OCI-LY7 (cell line): ENCODE results near the gene HSD17B3. TPM values are rescaled to one million over a fixed set of nuclear protein-coding genes. Genes with fewer than 3 reads are reported as not detected.
A peak's percentile ranks its signal among the peaks of the same experiment; 100 is the strongest.

ENCODE experiments used
- BruUV-seq: library from RNA; stranded (reverse); fragments of 400-500 nt; replicated peaks from 2 replicates; lab custom pipeline; 2021; lab: Mats Ljungman, UMichigan
- CTCF ChIA-PET: fragments of 300-600 bp; sonication (Branson Sonifier 250); formaldehyde crosslinking; loops from one replicate; lab custom pipeline; 2022; ENCODE audit warnings: antibody characterized with exemption; ENCODE audit not compliant: unreplicated experiment; lab: Charles Lee
- POLR2A ChIA-PET: fragments of 300-600 bp; sonication (Branson Sonifier 250); formaldehyde crosslinking; loops from one replicate; lab custom pipeline; 2022; ENCODE audit warnings: antibody characterized with exemption; lab: Charles Lee
- DNase-seq: peaks from one replicate; pipeline ENCODE4 v3.0.0-alpha.2; 2015; ENCODE audit warnings: low spot score
- H2AFZ ChIP-seq: fragments of 200-600 bp; sonication (generic), shearing (Covaris generic); 2 replicates; pipeline ENCODE4 v1.6.1; 2014; ENCODE audit warnings: mild to moderate bottlenecking, antibody characterized with exemption, low read length, moderate library complexity
- H3K27ac ChIP-seq: fragments of 200-600 bp; sonication (generic); 2 replicates; pipeline ENCODE4 v1.5.1; 2014; ENCODE audit warnings: mixed run types, low read depth, mild to moderate bottlenecking, moderate library complexity, low read length, inconsistent platforms; ENCODE audit not compliant: poor library complexity, severe bottlenecking
- H3K36me3 ChIP-seq: fragments of 200-600 bp; sonication (generic); 2 replicates; pipeline ENCODE4 v1.6.1; 2014; ENCODE audit warnings: mild to moderate bottlenecking, antibody characterized with exemption, low read length, moderate library complexity, mixed read lengths; ENCODE audit not compliant: insufficient read depth
- H3K4me1 ChIP-seq: fragments of 200-600 bp; sonication (generic); 2 replicates; pipeline ENCODE4 v1.5.1; 2014; ENCODE audit warnings: mild to moderate bottlenecking, low read length; ENCODE audit not compliant: insufficient read depth, poor library complexity, severe bottlenecking
- H3K4me2 ChIP-seq: fragments of 200-600 bp; sonication (generic); 2 replicates; pipeline ENCODE4 v1.6.1; 2014; ENCODE audit warnings: mild to moderate bottlenecking, low read length
- H3K4me3 ChIP-seq: fragments of 200-600 bp; sonication (generic); 2 replicates; pipeline ENCODE4 v1.5.1; 2014; ENCODE audit warnings: mild to moderate bottlenecking, low read depth, low read length; ENCODE audit not compliant: poor library complexity, severe bottlenecking
- H3K79me2 ChIP-seq: fragments of 200-600 bp; sonication (generic); 2 replicates; pipeline ENCODE4 v1.6.1; 2016; ENCODE audit warnings: low read depth, mild to moderate bottlenecking, low read length, moderate library complexity, mixed read lengths; ENCODE audit not compliant: insufficient read depth
- H3K9me2 ChIP-seq: fragments of 200-600 bp; sonication (generic); 2 replicates; pipeline ENCODE4 v1.6.1; 2016; ENCODE audit warnings: mild to moderate bottlenecking, low read length, mixed read lengths; ENCODE audit not compliant: insufficient read depth
- H3K9me3 ChIP-seq: fragments of 200-600 bp; sonication (generic); 2 replicates; pipeline ENCODE4 v1.6.1; 2014; ENCODE audit warnings: mild to moderate bottlenecking, mixed run types, low read length, mixed read lengths
- H4K20me1 ChIP-seq: fragments of 200-600 bp; sonication (generic); 2 replicates; pipeline ENCODE4 v1.6.1; 2014; ENCODE audit warnings: mild to moderate bottlenecking, antibody characterized with exemption, low read length, moderate library complexity, mixed read lengths; ENCODE audit not compliant: insufficient read depth
- CTCF ChIP-seq: fragments of 200-600 bp; sonication (generic); conservative IDR thresholded peaks from 2 replicates; pipeline ENCODE4 v1.5.1; 2014; ENCODE audit warnings: mild to moderate bottlenecking, antibody characterized with exemption, low read length, moderate library complexity, mixed read lengths
- EZH2phosphoT487 ChIP-seq: fragments of 200-600 bp; sonication (generic); IDR thresholded peaks from 2 replicates; pipeline ENCODE4 v1.6.1; 2018; ENCODE audit warnings: low read depth, borderline replicate concordance, mild to moderate bottlenecking, mixed run types, antibody characterized with exemption, low read length, moderate library complexity, mixed read lengths
- intact Hi-C: fragments of 100-400 bp; cut with micrococcal nuclease; formaldehyde crosslinking; loops from one replicate; pipeline ENCODE4 v1.10.0; 2022; ENCODE audit not compliant: unreplicated experiment
- total RNA-seq, 2 experiments: library from RNA; depleted of rRNA in 1 of 2; stranded (reverse); fragments of >200 nt in 1 of 2; shearing (Covaris generic) in 1 of 2; gene quantifications; 2 replicates each; pipeline ENCODE4 v1.2.3, GENCODE V29; 2014 to 2022

Gene HSD17B3
- total RNA-seq, 2 experiments from 2014 or later: not detected

- no peaks in the 10 kb centered on the region for H4K20me1 ChIP-seq
- no peak overlapping the region for H3K4me3 ChIP-seq
- BruUV-seq: no TSS peak
- POLR2A ChIA-PET: no interaction called here
- no peak overlapping the region for H3K27ac ChIP-seq
- no peaks in the 10 kb centered on the region for H3K79me2 ChIP-seq
- no peaks in the 10 kb centered on the region for H3K9me2 ChIP-seq
- no peak for DNase-seq
- no peak overlapping the region for H2AFZ ChIP-seq
- no peaks in the 10 kb centered on the region for H3K9me3 ChIP-seq
- no peak overlapping the region for H3K4me2 ChIP-seq
- intact Hi-C loops: no loop called here
- no peaks in the 10 kb centered on the region for H3K36me3 ChIP-seq
- TF ChIP-seq EZH2phosphoT487 (no peak), CTCF (no peak)
- CTCF ChIA-PET: no interaction called here
- H3K4me1 ChIP-seq: peaks cover 4% of the 10 kb centered on the region
Observed at GRCh38 chr9:96249746-96250145, 52.2 kb downstream of the HSD17B3 start.

GRCh38 chr9:96246267-96246671 is 55.7 kb downstream of the HSD17B3 start:
- no peak overlapping the region for H3K4me3 ChIP-seq
- TF ChIP-seq EZH2phosphoT487: no peak
- H2AFZ ChIP-seq: no peak overlapping the region
- H3K4me1 ChIP-seq: no peaks in the 10 kb centered on the region
- no peak for DNase-seq
- no peak overlapping the region for H3K27ac ChIP-seq
- ChIA-PET POLR2A (no interaction called here), CTCF (no interaction called here)
- no peaks in the 10 kb centered on the region for H3K36me3 ChIP-seq
- no peak overlapping the region for H3K4me2 ChIP-seq
- intact Hi-C loops: no loop called here
- BruUV-seq: no TSS peak
- no peaks in the 10 kb centered on the region for H3K9me3 ChIP-seq
- no peaks in the 10 kb centered on the region for H3K9me2 ChIP-seq
- H3K79me2 ChIP-seq: no peaks in the 10 kb centered on the region
- H4K20me1 ChIP-seq: no peaks in the 10 kb centered on the region

- DNase-seq: peak; percentile 8
- H4K20me1 ChIP-seq: no peaks in the 10 kb centered on the region
- peak; percentile 63 for TF ChIP-seq CTCF
- no peak for TF ChIP-seq EZH2phosphoT487
- no peak overlapping the region for H3K27ac ChIP-seq
- no peak overlapping the region for H2AFZ ChIP-seq
- intact Hi-C loops: no loop called here
- H3K4me2 ChIP-seq: no peak overlapping the region
- no peaks in the 10 kb centered on the region for H3K79me2 ChIP-seq
- no peaks in the 10 kb centered on the region for H3K9me3 ChIP-seq
- CTCF ChIA-PET: no interaction called here
- BruUV-seq: no TSS peak
- H3K36me3 ChIP-seq: no peaks in the 10 kb centered on the region
- no peaks in the 10 kb centered on the region for H3K4me1 ChIP-seq
- no peak overlapping the region for H3K4me3 ChIP-seq
- no peaks in the 10 kb centered on the region for H3K9me2 ChIP-seq
- POLR2A ChIA-PET: interaction anchor here (0.6 kb wide), 1 partner anchor 160 kb away, joined by 3 read pairs; no protein-coding TSS in a partner anchor
Observed at GRCh38 chr9:96245399-96245798, 56.6 kb downstream of the HSD17B3 start.
